ENCODE results near the gene NHSL1.

Gene NHSL1

DNA sequence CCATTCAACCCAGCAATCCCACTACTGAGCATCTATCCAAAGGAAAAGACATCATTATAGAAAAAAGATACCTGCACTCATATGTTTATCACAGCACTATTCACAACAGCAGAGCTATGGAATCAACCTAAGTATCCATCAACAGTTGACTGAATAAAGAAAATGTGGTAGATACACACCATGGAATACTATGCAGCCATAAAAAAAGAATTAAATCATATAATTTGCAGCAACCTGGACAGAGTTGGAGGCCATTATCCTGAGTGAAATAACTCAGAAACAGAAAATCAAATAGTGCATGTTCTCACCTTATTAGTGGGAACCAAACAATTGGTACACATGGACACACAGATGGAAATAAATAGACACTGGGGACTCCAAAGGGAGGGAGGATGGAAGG is 23.2 kb downstream of the NHSL1 start:
- TF ChIP-seq, protein P1, sequence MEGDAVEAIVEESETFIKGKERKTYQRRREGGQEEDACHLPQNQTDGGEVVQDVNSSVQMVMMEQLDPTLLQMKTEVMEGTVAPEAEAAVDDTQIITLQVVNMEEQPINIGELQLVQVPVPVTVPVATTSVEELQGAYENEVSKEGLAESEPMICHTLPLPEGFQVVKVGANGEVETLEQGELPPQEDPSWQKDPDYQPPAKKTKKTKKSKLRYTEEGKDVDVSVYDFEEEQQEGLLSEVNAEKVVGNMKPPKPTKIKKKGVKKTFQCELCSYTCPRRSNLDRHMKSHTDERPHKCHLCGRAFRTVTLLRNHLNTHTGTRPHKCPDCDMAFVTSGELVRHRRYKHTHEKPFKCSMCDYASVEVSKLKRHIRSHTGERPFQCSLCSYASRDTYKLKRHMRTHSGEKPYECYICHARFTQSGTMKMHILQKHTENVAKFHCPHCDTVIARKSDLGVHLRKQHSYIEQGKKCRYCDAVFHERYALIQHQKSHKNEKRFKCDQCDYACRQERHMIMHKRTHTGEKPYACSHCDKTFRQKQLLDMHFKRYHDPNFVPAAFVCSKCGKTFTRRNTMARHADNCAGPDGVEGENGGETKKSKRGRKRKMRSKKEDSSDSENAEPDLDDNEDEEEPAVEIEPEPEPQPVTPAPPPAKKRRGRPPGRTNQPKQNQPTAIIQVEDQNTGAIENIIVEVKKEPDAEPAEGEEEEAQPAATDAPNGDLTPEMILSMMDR (IDR thresholded peaks at IDR 0.05; ENCODE audit: low read depth, low read length, missing control alignments): no peak
- no peak overlapping the region for H3K4me3 ChIP-seq (replicated peaks; ENCODE audit: low read depth, low read length)
- no peak for DNase-seq (ENCODE audit: extremely low read depth, low read depth)

DNA sequence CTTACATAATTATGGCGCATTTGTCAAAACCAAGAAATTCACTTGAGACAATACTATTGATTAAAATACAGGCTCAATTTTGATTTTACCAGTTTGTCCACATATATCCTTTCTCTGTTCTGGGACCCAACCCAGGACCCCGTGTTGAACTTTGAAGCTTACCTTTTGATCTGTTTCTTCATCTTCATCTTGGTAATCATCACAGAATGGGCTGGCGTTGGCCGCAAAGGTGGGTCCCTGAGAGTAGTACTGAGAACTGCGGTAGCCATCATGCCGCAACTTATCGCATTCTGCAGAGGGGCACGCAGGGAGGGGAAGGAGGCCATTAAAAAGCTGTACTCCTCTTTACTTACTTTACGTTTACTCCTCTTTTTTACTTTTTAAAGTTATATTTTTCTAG is 26.1 kb downstream of the NHSL1 start:
- DNase-seq (ENCODE audit: extremely low read depth, low read depth): no peak
- TF ChIP-seq, protein P1 (IDR thresholded peaks at IDR 0.05; ENCODE audit: low read depth, low read length, missing control alignments): no peak
- H3K4me3 ChIP-seq (replicated peaks; ENCODE audit: low read depth, low read length): no peak overlapping the region

DNA sequence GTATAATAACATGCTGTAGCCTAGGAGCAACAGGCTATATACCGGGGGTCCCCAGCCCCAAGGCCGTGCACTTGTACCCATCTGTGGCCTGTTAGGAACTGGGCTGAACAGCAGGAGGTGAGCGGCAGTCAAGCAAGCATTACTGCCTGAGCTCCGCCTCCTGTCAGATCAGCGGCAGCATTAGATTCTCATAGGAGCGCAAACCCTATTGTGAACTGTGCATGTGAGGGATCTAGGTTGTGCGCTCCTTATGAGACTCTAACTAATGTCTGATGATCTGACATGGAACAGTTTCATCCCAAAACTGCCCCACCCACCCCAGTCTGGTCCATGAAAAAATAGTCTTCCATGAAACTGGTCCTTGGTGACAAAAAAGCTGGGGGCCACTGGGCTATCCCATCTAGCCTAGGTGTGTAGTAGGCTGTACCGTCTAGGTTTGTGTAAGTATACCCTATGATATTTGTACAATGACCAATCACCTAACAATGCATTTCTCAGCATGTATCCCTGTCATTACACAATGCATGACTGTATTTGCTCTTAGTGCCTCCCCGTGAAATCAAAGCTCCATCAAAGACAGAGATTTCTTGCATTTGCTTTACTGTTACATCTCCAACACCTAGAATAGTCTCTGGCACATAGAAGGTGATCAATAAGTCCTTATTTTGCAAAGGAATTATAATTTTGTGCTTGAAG is 30.8 kb downstream of the NHSL1 start:
- no peak overlapping the region for H3K4me3 ChIP-seq (replicated peaks; ENCODE audit: low read depth, low read length)
- no peak for DNase-seq (ENCODE audit: extremely low read depth, low read depth)
- TF ChIP-seq, protein P1 (IDR thresholded peaks at IDR 0.05; ENCODE audit: low read depth, low read length, missing control alignments): no peak

DNA sequence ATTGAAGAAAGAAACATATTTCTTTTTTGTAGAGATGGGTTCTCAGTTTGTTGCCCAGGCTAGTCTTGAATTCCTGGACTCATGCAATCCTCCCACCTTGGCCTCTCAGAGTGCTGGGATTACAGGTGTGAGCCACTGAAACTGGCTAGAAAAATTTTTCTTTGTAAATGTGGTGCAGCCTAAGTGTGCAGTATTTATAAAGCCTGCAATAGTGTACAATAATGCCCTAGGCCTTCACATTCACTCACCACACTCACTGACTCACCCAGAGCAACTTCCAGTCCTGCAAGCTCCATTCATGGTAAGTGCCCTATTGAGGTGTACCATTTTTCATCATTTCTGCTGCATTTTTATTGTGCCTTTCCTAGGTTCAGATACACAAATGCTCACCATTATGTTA is 31.4 kb downstream of the NHSL1 start:
- no peak for DNase-seq (ENCODE audit: extremely low read depth, low read depth)
- H3K4me3 ChIP-seq (replicated peaks; ENCODE audit: low read depth, low read length): no peak overlapping the region
- TF ChIP-seq, protein P1 (IDR thresholded peaks at IDR 0.05; ENCODE audit: low read depth, low read length, missing control alignments): no peak

- H3K4me3 ChIP-seq (replicated peaks; ENCODE audit: low read depth, low read length): no peak overlapping the region
- peak; percentile 70 for DNase-seq (ENCODE audit: extremely low read depth, low read depth)
- TF ChIP-seq, protein P1 (IDR thresholded peaks at IDR 0.05; ENCODE audit: low read depth, low read length, missing control alignments): no peak
Observed at GRCh38 chr6:138465007-138465645, 34.2 kb downstream of the NHSL1 start.

GRCh38 chr6:138464085-138464484 is 35.2 kb downstream of the NHSL1 start:
- H3K4me3 ChIP-seq (replicated peaks; ENCODE audit: low read depth, low read length): no peak overlapping the region
- TF ChIP-seq, protein P1 (IDR thresholded peaks at IDR 0.05; ENCODE audit: low read depth, low read length, missing control alignments): no peak
- DNase-seq (ENCODE audit: extremely low read depth, low read depth): no peak
